ENCODE data around the gene TBC1D3H. TPM values are rescaled to one million over a fixed set of nuclear protein-coding genes. Genes with fewer than 3 reads are reported as not detected.
"Not testable (repeated sequence)": the region's sequence is repeated elsewhere in the genome, so short reads cannot be mapped to it uniquely, and the experiment has no call there.

TBC1D3H gene
- not detected for total RNA-seq

DNA sequence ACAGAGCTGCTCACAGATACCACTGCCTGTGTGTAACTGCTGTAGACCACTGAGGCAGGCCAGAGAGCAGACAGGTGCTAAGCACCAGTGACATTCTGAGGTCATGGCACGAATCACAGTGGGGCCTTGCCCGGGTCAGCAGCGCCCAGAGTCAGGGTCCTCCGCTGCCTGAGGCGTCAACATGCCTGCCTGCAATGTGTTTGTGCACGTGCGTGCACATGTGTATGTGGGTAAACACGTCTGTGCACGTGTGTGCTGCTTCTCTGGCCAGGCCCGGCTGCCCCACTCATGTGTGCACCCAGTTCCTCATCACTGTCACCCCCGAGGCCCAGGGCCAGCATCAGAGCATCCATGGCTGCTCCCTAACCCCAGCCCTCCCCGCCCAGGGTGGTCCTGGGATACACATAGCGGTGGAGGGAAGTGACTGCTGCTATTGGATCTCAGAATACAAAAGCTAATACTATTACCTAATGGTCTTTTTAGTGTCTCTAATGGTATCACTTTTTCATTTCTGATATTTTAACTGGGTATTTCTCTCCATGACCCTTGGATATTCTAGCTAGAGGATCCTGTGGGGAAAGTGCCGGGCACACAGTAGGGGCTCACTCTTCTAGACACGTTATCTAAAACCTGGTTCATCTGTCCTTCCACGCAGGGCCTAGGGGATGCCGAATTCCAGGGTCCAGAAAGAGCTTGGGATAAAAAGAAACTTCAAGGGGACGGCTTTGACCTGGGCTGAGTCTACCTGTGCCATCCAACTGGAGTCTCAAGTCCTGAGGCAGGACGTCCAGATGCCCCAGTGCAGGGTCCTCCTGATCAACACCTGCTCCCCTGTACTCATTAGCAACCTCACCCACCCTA, at the start of gene TBC1D3H:
Gene TBC1D3H (minus strand): TSS at position 51 of the 861 bp plus-strand sequence. CDS start 1,540 bp downstream, outside the sequence.
- not testable (repeated sequence) for H3K4me3 Mint-ChIP-seq; H3K36me3 Mint-ChIP-seq (ENCODE audit: insufficient read depth in 2 of 2); H3K9me3 Mint-ChIP-seq; ATAC-seq (replicated peaks in 1 of 2); H3K27me3 Mint-ChIP-seq (ENCODE audit: low read depth); H3K27ac Mint-ChIP-seq; H3K4me1 Mint-ChIP-seq (ENCODE audit: low read depth); DNase-seq

DNA sequence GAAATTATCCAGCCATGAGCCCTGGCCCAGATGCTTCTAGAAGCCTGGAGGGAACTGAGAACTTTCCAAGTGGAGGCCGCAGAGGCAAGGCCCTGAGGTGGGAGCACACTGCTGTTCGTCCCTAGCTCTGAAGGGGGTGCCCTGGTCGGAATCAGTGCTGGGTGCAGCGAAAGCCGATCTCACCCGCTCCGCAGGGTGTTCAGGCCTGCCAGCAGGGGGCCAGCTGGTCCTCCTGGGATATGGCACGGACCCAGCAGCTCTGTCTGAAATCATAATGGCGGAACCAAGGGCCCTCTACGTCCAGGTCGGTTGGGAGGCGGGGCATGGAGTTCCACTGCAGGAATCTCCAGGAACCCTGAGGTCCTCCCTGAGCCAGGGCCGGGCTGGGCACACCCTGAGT, 40.7 kb upstream of the TBC1D3H start:
- not testable (repeated sequence) for H3K27ac Mint-ChIP-seq; ATAC-seq (replicated peaks in 1 of 2)

DNA sequence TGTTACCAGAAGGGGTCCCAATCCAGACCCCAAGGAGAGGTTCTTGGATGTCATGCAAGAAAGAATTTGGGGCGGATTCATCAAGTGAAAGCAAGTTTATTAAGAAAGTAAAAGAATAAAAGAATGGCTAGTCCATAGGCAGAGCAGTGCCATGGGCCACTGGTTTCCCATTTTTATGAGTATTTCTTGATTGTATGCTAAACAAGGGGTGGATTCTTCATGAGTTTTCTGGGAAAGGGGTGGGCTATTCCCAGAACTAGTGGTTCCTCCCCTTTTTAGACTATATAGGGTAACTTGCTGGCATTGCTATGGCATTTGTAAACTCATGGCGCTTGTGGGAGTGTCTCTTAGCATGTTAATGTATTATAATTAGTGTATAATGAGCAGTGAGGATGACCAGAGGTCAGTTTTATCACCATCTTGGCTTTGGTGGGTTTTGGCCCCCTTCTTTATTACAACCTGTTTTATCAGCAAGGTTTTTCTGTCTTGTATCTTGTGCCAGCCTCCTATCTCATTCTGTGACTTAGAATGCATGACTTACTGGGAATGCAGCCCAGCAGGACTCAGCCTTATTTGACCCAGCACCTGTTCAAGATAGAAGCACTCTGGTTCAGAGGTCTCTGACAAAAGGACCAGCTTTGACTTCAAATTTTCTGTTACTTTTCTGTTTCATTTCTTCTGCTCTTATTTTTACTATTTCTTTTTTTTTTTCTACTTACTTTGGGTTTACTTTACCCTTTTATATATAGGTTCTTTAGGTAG, 27.1 kb upstream of the TBC1D3H start:
- H3K27me3 Mint-ChIP-seq (ENCODE audit: low read depth); H3K9me3 Mint-ChIP-seq; ATAC-seq (replicated peaks in 1 of 2); H3K4me1 Mint-ChIP-seq (ENCODE audit: low read depth); H3K36me3 Mint-ChIP-seq (ENCODE audit: insufficient read depth in 2 of 2); DNase-seq; H3K4me3 Mint-ChIP-seq; H3K27ac Mint-ChIP-seq: not testable (repeated sequence)

More for the DNA sequence above, 40.7 kb upstream of the TBC1D3H start:
- not testable (repeated sequence) for H3K9me3 Mint-ChIP-seq; H3K4me3 Mint-ChIP-seq; DNase-seq; H3K4me1 Mint-ChIP-seq (ENCODE audit: low read depth); H3K36me3 Mint-ChIP-seq (ENCODE audit: insufficient read depth in 2 of 2); H3K27me3 Mint-ChIP-seq (ENCODE audit: low read depth)

DNA sequence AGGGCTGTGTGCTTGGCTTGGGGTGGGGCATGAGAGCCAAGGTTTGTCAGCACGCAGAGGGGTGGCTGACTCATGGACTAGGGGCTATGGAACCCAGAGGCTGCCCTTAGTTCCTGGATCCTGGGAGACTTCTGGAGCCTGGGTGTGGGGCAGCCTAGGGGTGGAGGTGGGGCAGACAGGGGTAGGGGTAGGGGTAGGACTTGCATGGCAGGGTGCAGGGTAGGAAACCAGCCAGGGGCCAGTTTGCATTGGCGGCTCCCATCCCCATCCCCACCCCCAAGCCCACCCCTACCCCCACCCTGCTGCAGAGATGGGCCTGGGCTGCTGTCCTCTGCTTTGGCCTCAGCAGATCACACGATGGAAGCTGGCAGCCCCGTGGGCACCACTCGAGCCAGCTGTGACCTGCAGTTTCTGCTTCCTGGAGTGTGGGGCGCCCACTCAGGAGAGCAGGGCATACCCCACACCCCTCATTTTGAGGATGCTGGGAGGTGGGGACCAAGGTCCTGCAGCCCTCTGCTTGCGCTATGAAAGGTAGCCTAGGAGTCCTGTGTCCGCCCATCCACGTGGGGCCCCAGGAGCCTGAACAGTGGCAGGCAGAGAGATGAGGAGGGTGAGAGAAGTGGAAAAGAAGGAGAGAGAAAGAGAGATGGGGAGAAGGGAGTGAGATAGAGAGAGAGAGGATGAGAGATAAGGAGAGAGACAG, 2.9 kb upstream of the TBC1D3H start:
- not testable (repeated sequence) for ATAC-seq (replicated peaks in 1 of 2); H3K4me3 Mint-ChIP-seq; H3K27ac Mint-ChIP-seq; H3K27me3 Mint-ChIP-seq (ENCODE audit: low read depth); H3K4me1 Mint-ChIP-seq (ENCODE audit: low read depth); DNase-seq; H3K36me3 Mint-ChIP-seq (ENCODE audit: insufficient read depth in 2 of 2); H3K9me3 Mint-ChIP-seq

DNA sequence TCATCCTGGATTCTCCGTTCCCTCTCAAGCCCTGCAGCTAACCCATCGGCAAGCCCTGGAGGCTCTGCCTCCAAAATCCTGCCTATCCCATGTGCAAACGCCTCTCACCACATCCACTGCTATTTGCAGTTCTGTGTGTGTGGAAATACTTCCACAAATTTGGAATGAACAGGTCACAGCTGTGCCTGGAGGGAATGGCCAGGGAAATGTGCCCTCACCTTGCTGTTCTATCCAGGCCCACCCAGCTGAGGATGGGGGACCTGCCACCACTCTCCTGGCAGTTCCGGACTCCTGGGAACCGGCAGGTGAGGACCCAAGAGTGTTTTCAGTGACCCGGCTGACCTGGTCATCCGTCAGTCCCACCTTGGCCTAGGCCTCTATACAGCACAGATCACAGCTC, 12.3 kb downstream of the TBC1D3H start:
- not testable (repeated sequence) for H3K4me3 Mint-ChIP-seq; H3K9me3 Mint-ChIP-seq; H3K36me3 Mint-ChIP-seq (ENCODE audit: insufficient read depth in 2 of 2); ATAC-seq (replicated peaks in 1 of 2); H3K4me1 Mint-ChIP-seq (ENCODE audit: low read depth); H3K27ac Mint-ChIP-seq; H3K27me3 Mint-ChIP-seq (ENCODE audit: low read depth); DNase-seq

DNA sequence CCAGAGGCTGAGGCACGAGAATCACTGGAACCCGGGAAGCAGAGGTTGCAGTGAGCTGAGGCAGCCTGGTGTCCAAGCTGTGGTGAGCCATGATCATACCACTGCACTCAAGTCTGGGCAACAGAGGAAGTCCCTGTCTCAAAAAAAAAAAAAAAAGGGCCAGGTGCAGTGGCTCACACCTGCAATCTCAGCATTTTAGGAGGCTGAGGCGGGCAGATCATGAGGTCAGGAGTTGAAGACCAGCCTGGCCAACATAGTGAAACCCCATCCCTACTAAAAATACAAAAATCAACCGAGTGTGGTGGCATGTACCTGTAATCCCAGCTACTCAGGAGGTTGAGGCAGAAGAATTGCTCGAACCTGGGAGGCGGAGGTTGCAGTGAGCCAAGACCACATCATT, 25.7 kb downstream of the TBC1D3H start:
- not testable (repeated sequence) for H3K4me1 Mint-ChIP-seq (ENCODE audit: low read depth); H3K9me3 Mint-ChIP-seq; H3K27ac Mint-ChIP-seq; H3K36me3 Mint-ChIP-seq (ENCODE audit: insufficient read depth in 2 of 2); ATAC-seq (replicated peaks in 1 of 2); DNase-seq; H3K27me3 Mint-ChIP-seq (ENCODE audit: low read depth); H3K4me3 Mint-ChIP-seq

Other genes starting within 250 kb of the TBC1D3H start
- 10 to 100 TPM; 10.8 to 21.4 TPM for gene TBC1D3B, start 211.8 kb downstream of the TBC1D3H start, total RNA-seq
- 10 to 100 TPM in 1 of 2 donors, 1 to 10 TPM in 1; 7.0 to 55.5 TPM for gene CCL3L1, start 191.7 kb downstream of the TBC1D3H start, total RNA-seq
- 10 to 100 TPM in 1 of 2 donors, 1 to 10 TPM in 1; 9.1 to 77.2 TPM for gene CCL4L2, start 177.4 kb downstream of the TBC1D3H start, total RNA-seq
- gene TBC1D3I, start 123.9 kb downstream of the TBC1D3H start, total RNA-seq: 1 to 10 TPM; 2.5 to 3.1 TPM
- 1 to 10 TPM in 1 of 2 donors, not detected in 1; 7.2 TPM for gene TBC1D3G, start 64.6 kb downstream of the TBC1D3H start, total RNA-seq
- gene ZNHIT3, start 98.2 kb upstream of the TBC1D3H start, total RNA-seq: 10 to 100 TPM; 49.5 to 54.9 TPM
- gene MYO19, start 146.4 kb upstream of the TBC1D3H start, total RNA-seq: 100 to 1,000 TPM; 101 to 118 TPM
- gene PIGW, start 146.6 kb upstream of the TBC1D3H start, total RNA-seq: 1 to 10 TPM; 6.3 to 7.4 TPM
- gene GGNBP2, start 156.5 kb upstream of the TBC1D3H start, total RNA-seq: 100 to 1,000 TPM; 156 to 173 TPM
- gene DHRS11, start 203.4 kb upstream of the TBC1D3H start, total RNA-seq: 10 to 100 TPM; 10.4 to 14.9 TPM
- 1 to 10 TPM; 8.0 to 8.8 TPM for gene MRM1, start 213.1 kb upstream of the TBC1D3H start, total RNA-seq